ENCODE data around the gene HMCES. TPM values are rescaled to one million over a fixed set of nuclear protein-coding genes. Genes with fewer than 3 reads are reported as not detected.

Gene HMCES
- total and polyA plus RNA-seq, 4 donors, result 13.7 to 18.2 (median 15.3) TPM

DNA sequence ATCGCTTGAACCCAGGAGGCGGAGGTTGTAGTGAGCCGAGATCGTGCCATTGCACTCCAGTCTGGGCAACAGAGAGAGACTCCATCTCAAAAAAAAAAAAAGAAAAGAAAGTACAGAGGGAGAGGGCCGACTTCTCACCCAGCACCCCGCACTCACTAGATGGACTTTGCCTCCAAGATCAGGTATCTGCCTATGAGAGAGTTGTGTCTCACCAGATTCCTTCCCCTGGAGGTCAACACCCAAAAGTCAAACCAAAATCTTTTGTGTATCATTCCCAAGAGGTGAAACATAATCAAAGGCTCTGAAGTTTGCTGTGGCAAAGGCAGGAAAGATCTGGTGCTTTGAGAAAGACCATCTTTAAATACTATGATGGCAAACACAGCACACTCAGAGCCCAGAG lies 51.2 kb downstream of the HMCES start:
- 88% methylated on average over 6 of the region's 6 CpGs for WGBS
- TF ChIP-seq, protein P1, sequence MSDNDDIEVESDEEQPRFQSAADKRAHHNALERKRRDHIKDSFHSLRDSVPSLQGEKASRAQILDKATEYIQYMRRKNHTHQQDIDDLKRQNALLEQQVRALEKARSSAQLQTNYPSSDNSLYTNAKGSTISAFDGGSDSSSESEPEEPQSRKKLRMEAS (IDR thresholded peaks at IDR 0.05), result no peak
- TF ChIP-seq TAF1 (conservative IDR thresholded peaks at IDR 0.05) (no peak), SP1 (IDR thresholded peaks at IDR 0.05) (no peak), JUND (IDR thresholded peaks at IDR 0.05) (no peak), NR2F2 (IDR thresholded peaks at IDR 0.05) (no peak)
- TF ChIP-seq, protein P2, sequence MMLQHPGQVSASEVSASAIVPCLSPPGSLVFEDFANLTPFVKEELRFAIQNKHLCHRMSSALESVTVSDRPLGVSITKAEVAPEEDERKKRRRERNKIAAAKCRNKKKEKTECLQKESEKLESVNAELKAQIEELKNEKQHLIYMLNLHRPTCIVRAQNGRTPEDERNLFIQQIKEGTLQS (IDR thresholded peaks at IDR 0.05), result no peak
- TF ChIP-seq, protein P3, sequence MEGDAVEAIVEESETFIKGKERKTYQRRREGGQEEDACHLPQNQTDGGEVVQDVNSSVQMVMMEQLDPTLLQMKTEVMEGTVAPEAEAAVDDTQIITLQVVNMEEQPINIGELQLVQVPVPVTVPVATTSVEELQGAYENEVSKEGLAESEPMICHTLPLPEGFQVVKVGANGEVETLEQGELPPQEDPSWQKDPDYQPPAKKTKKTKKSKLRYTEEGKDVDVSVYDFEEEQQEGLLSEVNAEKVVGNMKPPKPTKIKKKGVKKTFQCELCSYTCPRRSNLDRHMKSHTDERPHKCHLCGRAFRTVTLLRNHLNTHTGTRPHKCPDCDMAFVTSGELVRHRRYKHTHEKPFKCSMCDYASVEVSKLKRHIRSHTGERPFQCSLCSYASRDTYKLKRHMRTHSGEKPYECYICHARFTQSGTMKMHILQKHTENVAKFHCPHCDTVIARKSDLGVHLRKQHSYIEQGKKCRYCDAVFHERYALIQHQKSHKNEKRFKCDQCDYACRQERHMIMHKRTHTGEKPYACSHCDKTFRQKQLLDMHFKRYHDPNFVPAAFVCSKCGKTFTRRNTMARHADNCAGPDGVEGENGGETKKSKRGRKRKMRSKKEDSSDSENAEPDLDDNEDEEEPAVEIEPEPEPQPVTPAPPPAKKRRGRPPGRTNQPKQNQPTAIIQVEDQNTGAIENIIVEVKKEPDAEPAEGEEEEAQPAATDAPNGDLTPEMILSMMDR (IDR thresholded peaks at IDR 0.05; ENCODE audit: low read depth, low read length, missing input control), result no peak
- TF ChIP-seq, protein P4, sequence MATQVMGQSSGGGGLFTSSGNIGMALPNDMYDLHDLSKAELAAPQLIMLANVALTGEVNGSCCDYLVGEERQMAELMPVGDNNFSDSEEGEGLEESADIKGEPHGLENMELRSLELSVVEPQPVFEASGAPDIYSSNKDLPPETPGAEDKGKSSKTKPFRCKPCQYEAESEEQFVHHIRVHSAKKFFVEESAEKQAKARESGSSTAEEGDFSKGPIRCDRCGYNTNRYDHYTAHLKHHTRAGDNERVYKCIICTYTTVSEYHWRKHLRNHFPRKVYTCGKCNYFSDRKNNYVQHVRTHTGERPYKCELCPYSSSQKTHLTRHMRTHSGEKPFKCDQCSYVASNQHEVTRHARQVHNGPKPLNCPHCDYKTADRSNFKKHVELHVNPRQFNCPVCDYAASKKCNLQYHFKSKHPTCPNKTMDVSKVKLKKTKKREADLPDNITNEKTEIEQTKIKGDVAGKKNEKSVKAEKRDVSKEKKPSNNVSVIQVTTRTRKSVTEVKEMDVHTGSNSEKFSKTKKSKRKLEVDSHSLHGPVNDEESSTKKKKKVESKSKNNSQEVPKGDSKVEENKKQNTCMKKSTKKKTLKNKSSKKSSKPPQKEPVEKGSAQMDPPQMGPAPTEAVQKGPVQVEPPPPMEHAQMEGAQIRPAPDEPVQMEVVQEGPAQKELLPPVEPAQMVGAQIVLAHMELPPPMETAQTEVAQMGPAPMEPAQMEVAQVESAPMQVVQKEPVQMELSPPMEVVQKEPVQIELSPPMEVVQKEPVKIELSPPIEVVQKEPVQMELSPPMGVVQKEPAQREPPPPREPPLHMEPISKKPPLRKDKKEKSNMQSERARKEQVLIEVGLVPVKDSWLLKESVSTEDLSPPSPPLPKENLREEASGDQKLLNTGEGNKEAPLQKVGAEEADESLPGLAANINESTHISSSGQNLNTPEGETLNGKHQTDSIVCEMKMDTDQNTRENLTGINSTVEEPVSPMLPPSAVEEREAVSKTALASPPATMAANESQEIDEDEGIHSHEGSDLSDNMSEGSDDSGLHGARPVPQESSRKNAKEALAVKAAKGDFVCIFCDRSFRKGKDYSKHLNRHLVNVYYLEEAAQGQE (IDR thresholded peaks at IDR 0.05), result no peak
- Histone ChIP-seq H3K27me3 (ENCODE audit: control insufficient read depth in 4 of 4, insufficient read depth in 4 of 4, low read length in 3 of 4) (no peaks in the 10 kb centered on the region), H3K9ac (ENCODE audit: low read depth in 1 of 2, low read length in 2 of 2) (no peak overlapping the region), H3K4me1 (ENCODE audit: control insufficient read depth in 4 of 4, insufficient read depth in 4 of 4, low read length in 3 of 4) (no peaks in the 10 kb centered on the region), H3K9me3 (ENCODE audit: control insufficient read depth in 4 of 4, low read length in 3 of 4) (no peaks in the 10 kb centered on the region), H3K4me3 (ENCODE audit: low read depth in 1 of 3, low read length in 3 of 3) (no peak overlapping the region), H3K36me3 (ENCODE audit: control insufficient read depth in 4 of 4, insufficient read depth in 3 of 4, low read depth in 1 of 4, low read length in 3 of 4) (no peaks in the 10 kb centered on the region), H3K27ac (ENCODE audit: low read depth in 1 of 2, low read length in 2 of 2) (no peak overlapping the region)
- no peak for DNase-seq (ENCODE audit: low spot score)

DNA sequence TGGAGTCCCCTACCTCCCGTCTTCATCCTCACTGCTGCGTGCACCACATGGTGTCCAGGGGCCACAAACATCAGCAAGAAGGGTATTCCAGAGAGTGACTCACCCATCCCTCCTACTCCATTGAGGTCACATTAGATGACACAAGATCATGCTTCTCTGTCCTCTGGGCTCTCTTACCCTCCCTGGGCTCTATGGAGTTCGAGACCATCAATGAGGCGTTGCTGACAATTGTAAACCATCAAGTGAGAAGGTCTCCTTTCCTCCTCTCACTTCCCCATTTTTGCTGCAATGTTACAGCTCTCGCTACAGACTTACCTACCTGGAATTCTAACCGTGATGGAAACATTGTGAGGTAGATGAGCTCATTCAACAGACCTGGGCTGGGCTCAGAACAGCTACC lies 51.7 kb downstream of the HMCES start:
- no peak for DNase-seq (ENCODE audit: low spot score)
- TF ChIP-seq HNF4A (conservative IDR thresholded peaks at IDR 0.05), result no peak
- TF ChIP-seq TAF1 (conservative IDR thresholded peaks at IDR 0.05), result no peak
- TF ChIP-seq, protein P5, sequence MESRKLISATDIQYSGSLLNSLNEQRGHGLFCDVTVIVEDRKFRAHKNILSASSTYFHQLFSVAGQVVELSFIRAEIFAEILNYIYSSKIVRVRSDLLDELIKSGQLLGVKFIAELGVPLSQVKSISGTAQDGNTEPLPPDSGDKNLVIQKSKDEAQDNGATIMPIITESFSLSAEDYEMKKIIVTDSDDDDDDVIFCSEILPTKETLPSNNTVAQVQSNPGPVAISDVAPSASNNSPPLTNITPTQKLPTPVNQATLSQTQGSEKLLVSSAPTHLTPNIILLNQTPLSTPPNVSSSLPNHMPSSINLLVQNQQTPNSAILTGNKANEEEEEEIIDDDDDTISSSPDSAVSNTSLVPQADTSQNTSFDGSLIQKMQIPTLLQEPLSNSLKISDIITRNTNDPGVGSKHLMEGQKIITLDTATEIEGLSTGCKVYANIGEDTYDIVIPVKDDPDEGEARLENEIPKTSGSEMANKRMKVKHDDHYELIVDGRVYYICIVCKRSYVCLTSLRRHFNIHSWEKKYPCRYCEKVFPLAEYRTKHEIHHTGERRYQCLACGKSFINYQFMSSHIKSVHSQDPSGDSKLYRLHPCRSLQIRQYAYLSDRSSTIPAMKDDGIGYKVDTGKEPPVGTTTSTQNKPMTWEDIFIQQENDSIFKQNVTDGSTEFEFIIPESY (IDR thresholded peaks at IDR 0.05), result no peak
- TF ChIP-seq GABPA (IDR thresholded peaks at IDR 0.05 in 1 of 2, conservative IDR thresholded peaks at IDR 0.05 in 1 of 2), result no peak
- no peak for TF ChIP-seq YY1 (IDR thresholded peaks at IDR 0.05)
- TF ChIP-seq, protein P1 (IDR thresholded peaks at IDR 0.05), result no peak
- TF ChIP-seq, protein P2 (IDR thresholded peaks at IDR 0.05), result no peak
- Histone ChIP-seq H3K27ac (ENCODE audit: low read depth in 1 of 2, low read length in 2 of 2) (no peak overlapping the region), H3K4me3 (ENCODE audit: low read depth in 1 of 3, low read length in 3 of 3) (no peak overlapping the region), H3K36me3 (ENCODE audit: control insufficient read depth in 4 of 4, insufficient read depth in 3 of 4, low read depth in 1 of 4, low read length in 3 of 4) (no peaks in the 10 kb centered on the region), H3K27me3 (ENCODE audit: control insufficient read depth in 4 of 4, insufficient read depth in 4 of 4, low read length in 3 of 4) (no peaks in the 10 kb centered on the region), H3K4me1 (ENCODE audit: control insufficient read depth in 4 of 4, insufficient read depth in 4 of 4, low read length in 3 of 4) (no peaks in the 10 kb centered on the region), H3K9ac (ENCODE audit: low read depth in 1 of 2, low read length in 2 of 2) (no peak overlapping the region), H3K9me3 (ENCODE audit: control insufficient read depth in 4 of 4, low read length in 3 of 4) (no peaks in the 10 kb centered on the region)
- WGBS, result 85% methylated on average over 6 of the region's 6 CpGs
